ENCODE data around the gene ZNF714.

Gene ZNF714

GRCh38 chr19:21164541-21164940 is 82.5 kb downstream of the ZNF714 start:
- FAIRE-seq (no peak), DNase-seq (ENCODE audit: insufficient read length, low spot score) (no peak)
- TF ChIP-seq CTCF (IDR thresholded peaks at IDR 0.05; ENCODE audit: insufficient read depth, missing control alignments), result no peak

- FAIRE-seq (no peak), DNase-seq (ENCODE audit: insufficient read length, low spot score) (no peak)
- TF ChIP-seq CTCF (IDR thresholded peaks at IDR 0.05; ENCODE audit: insufficient read depth, missing control alignments), result no peak
Measured at GRCh38 chr19:21166436-21166835, 84.4 kb downstream of the ZNF714 start.

Data from D721Med (cell line).